CD1c-positive myeloid dendritic cell (primary cell): ENCODE results near the gene IPO11.
A peak's percentile ranks its signal among the peaks of the same experiment; 100 is the strongest.
"Not testable (repeated sequence)": the region's sequence is repeated elsewhere in the genome, so short reads cannot be mapped to it uniquely, and the experiment has no call there.

Experiments
- DNase-seq: peaks from one replicate; pipeline ENCODE4 v3.0.0-alpha.2; 2016; ENCODE audit errors: extremely low spot score

Gene IPO11

DNA sequence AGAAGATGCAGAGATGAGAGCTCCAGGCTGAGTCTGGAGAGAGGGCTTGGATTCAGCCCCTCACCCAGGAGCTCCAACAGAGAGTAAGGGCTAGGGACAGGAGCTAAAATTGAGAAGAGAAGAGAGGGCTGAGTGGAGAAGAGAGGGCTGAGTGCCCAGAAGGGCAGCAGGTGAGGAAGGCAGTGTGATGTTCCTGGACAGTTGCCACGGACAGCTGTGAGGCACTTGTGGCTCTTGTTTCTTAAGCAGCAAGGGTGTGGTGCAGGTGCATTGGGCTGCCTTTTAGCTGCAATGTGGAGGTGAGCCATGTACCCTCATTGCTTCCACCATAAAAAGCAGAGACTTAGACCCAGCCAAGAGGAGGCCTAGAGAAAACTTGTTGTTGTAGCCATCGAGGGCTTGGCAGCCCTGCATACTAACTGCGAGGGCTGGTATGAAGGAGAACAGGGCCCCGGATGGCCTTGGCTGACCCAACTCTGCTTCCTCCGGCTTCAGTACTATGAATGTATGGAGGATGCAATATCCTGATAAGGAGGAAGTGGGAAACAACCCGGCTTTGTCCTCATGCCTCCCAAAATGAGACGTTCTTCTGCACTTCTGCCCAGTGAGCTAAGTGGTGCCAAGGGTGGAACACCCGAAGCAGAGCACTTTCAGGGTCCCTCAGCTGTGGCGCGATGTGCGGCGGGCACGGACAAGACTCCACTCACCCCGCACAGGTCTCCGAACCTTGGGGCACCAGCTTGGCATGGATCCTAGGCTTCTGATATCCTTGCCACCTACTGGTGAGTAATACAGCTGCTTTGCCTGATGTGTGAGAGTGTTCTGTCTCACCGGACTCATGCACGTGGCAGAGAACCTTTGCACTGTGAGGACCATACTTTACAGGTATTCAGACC lies 231.2 kb downstream of the IPO11 start:
- DNase-seq = no peak

- DNase-seq = no peak
These were observed 232.7 kb downstream of the IPO11 start for GRCh38 chr5:62645223-62645622.

DNA sequence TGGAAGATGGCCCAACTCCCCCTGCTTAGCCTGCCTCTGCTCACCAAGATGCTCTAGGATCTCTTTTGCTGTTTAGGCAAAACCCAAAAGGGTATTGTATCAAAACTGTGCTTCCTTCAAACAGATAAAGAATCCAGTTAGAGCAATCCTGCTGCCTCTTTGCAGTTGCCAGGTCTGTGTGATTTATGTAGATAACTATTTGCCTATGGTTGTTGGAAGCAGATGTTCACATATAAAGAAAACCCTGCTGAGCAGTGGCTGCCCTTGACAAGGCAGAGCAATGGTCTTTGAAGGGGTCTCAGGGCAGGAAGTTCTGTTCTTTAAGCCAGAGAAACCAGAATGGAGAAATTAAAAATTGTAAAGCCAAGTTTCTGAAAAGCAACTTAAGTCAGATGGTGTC lies 234.7 kb downstream of the IPO11 start:
- no peak for DNase-seq

GRCh38 chr5:62649025-62649424 lies 236.5 kb downstream of the IPO11 start:
- no peak for DNase-seq

- peak; percentile 11 for DNase-seq
These were observed 237.0 kb downstream of the IPO11 start for GRCh38 chr5:62649476-62650113.

GRCh38 chr5:62650197-62650596 lies 237.6 kb downstream of the IPO11 start:
- no peak for DNase-seq

DNA sequence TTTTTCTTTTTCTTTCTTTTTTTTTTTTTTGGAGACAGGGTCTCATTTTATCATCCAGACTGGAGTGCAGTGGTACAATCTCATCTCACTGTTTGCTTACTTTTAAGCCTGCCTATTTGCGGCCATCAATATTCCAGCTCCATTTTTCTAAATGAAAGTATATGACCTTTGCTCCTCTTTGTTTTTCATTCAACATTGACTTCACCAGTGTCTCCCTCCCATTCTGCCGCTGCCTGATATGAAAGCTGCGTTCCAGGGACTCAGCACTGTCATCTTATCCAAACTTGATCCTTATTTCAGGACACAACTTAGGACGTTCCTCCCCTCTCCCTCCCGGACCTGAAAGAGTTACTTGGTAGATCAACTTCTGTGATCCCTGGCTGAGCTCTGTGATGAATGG lies 239.7 kb downstream of the IPO11 start:
- DNase-seq = no peak

DNA sequence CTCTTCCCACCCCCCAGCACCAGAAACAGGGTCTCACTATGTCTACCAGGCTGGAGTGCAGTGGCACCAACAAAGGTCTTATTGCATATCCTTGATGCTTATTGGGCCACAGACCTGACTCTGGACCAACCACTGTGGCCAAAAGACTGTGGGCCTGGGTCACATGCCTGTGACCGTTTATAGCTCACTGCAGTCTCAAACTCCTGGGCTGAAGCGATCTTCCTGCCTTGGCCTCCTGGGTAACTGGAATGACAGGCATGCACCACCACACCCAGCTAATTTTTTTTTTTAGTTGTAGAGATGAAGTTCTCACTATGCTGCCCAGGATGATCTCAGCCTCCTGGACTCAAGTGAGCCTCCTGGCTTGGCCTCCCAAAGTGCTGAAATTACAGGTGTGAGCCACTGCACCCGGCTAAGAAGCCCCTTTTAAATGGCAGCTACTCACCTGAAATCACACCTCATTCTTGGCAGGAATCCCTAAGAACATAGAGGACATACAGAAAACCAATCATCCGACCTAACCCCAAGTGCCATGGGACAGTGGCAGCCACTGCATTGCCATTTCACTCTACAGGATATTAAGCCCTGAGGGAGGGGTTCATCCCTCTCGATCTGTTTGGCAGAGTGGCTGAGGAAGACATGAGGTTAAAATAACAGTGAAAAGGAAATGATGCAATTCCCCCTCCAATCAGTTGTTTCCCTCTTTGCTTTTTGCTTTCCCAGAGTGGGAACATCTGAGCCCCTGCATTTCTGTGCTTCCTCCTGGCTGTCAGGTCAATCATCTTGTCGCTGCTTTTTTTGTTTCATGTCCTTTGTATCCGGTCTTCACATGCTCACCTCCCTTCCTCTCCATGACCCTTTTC lies 240.7 kb downstream of the IPO11 start:
- no peak for DNase-seq

- DNase-seq = no peak
These were observed 241.5 kb downstream of the IPO11 start for GRCh38 chr5:62653864-62654575.

DNA sequence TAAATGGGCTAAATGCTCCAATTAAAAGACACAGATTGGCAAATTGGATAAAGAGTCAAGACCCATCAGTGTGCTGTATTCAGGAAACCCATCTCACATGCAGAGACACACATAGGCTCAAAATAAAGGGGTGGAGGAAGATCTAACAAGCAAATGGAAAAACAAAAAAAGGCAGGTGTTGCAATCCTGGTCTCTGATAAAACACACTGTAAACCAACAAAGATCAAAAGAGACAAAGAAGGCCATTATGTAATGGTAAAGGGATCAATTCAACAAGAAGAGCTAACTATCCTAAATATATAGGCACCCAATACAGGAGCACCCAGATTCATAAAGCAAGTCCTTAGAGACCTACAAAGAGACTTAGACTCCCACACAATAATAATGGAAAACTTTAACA lies 245.2 kb downstream of the IPO11 start:
- DNase-seq = not testable (repeated sequence)

GRCh38 chr5:62661126-62661525 lies 248.6 kb downstream of the IPO11 start:
- DNase-seq = no peak

- no peak for DNase-seq
These were observed 250.0 kb downstream of the IPO11 start for GRCh38 chr5:62662521-62662920.

DNA sequence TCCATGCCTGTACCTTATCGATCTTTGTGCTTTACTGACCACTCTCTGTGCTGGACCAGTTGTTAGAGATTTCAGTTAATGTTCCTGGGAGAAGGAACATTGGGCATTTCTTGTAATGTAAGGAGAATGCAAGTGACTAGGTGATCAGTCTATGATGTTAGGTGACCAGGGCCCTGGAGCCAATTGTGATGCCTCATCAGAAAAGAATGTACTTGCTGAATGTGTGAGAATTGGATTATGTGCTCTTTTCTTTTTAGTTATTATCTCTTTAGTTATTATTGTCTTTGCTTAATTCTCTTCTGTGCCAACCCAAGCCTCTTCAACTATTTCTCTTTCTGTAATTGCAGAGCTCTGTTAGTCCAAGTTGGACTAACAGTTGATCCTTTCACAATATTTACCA lies 258.9 kb downstream of the IPO11 start:
- no peak for DNase-seq

DNA sequence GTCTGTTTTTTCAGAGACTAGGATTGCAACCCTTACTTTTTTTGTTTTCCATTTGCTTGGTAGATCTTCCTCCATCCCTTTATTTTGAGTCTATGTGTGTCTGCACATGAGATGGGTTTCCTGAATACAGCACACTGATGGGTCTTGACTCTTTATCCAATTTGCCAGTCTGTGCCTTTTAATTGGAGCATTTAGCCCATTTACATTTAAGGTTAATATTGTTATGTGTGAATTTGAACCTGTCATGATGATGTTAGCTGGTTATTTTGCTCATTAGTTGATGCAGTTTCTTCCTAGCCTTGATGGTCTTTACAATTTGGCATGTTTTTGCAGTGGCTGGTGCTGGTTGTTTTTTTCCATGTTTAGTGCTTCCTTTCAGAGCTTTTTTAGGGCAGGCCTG lies 264.0 kb downstream of the IPO11 start:
- DNase-seq = not testable (repeated sequence)
